ENCODE results near the gene RHCG. TPM values are rescaled to one million over a fixed set of nuclear protein-coding genes. Genes with fewer than 3 reads are reported as not detected.
"Not testable (repeated sequence)": the region's sequence is repeated elsewhere in the genome, so short reads cannot be mapped to it uniquely, and the experiment has no call there.

RHCG gene
- total RNA-seq, 2 donors from 2014 or later = 0.91 to 1.0 TPM

DNA sequence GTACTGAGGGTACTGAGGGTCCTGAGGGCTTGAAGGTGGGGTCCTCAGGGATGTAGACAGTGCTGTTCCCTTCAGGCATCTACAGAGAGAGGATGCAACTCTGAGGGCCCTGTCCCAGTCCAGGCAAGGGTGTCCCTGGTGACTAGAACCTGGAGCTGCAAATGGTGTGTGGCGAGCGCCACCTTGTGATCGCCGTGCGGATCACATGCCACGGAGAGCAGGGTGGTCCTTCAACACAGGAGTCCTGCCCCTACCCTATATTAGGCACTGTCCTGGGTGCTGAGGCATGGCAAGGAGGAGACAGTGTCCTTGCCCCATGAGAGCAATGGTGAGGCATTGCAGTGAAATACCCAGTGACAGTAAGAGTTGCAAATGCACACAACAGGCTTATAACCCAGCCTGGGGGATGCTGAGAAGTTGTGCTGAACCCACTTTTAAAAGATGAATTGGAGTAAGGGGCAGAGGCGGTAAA lies 23.6 kb downstream of the RHCG start:
- Histone ChIP-seq H3K4me3 (no peak overlapping the region), H3K9me3 (no peaks in the 10 kb centered on the region), H3K27ac (no peak overlapping the region), H3K4me1 (replicated peaks) (no peaks in the 10 kb centered on the region), H3K27me3 (replicated peaks; ENCODE audit: insufficient read depth) (peaks cover 15% of the 10 kb centered on the region), H3K36me3 (no peaks in the 10 kb centered on the region)
- TF ChIP-seq CTCF (IDR thresholded peaks at IDR 0.05) = peak in 3 of 4 experiments; percentile 25 to 49 (median 34)
- no peak for TF ChIP-seq POLR2AphosphoS5 (IDR thresholded peaks at IDR 0.05)
- TF ChIP-seq POLR2A (IDR thresholded peaks at IDR 0.05) = no peak
- no peak for DNase-seq (ENCODE audit: low spot score)
- intact Hi-C loops (cut with DNase I) = no loop called here
- 9% methylated on average over 7 of the region's 7 CpGs for WGBS

GRCh38 chr15:89469426-89470096 lies 26.8 kb downstream of the RHCG start:
- WGBS = 55% methylated on average over 15 of the region's 15 CpGs
- intact Hi-C loops (cut with DNase I) = no loop called here
- DNase-seq (ENCODE audit: low spot score) = no peak

GRCh38 chr15:89468813-89469212 lies 27.6 kb downstream of the RHCG start:
- H3K36me3 ChIP-seq; H3K9me3 ChIP-seq; H3K4me3 ChIP-seq; H3K27ac ChIP-seq; DNase-seq (ENCODE audit: low spot score); intact Hi-C loops (cut with DNase I); H3K4me1 ChIP-seq (replicated peaks): not testable (repeated sequence)
- WGBS = 6% methylated on average over 1 of the region's 1 CpG
- peaks cover 15% of the 10 kb centered on the region for H3K27me3 ChIP-seq (replicated peaks; ENCODE audit: insufficient read depth)

More at GRCh38 chr15:89469426-89470096, 26.8 kb downstream of the RHCG start:
- no peaks in the 10 kb centered on the region for H3K4me1 ChIP-seq (replicated peaks)
- no peak for TF ChIP-seq POLR2A (IDR thresholded peaks at IDR 0.05)
- no peak for TF ChIP-seq POLR2AphosphoS5 (IDR thresholded peaks at IDR 0.05)
- H3K9me3 ChIP-seq = no peaks in the 10 kb centered on the region
- no peaks in the 10 kb centered on the region for H3K36me3 ChIP-seq
- H3K27me3 ChIP-seq (replicated peaks; ENCODE audit: insufficient read depth) = peaks cover 15% of the 10 kb centered on the region
- no peak overlapping the region for H3K27ac ChIP-seq
- no peak overlapping the region for H3K4me3 ChIP-seq

- WGBS = 87% methylated on average over 8 of the region's 8 CpGs
Observed at GRCh38 chr15:89463113-89463512, 33.3 kb downstream of the RHCG start.

GRCh38 chr15:89462198-89462912 lies 34.0 kb downstream of the RHCG start:
- TF ChIP-seq POLR2AphosphoS5 (IDR thresholded peaks at IDR 0.05) (no peak), POLR2A (IDR thresholded peaks at IDR 0.05) (no peak)
- DNase-seq (ENCODE audit: low spot score) = no peak
- Histone ChIP-seq H3K4me3 (no peak overlapping the region), H3K27ac (no peak overlapping the region), H3K27me3 (replicated peaks; ENCODE audit: insufficient read depth) (no peaks in the 10 kb centered on the region), H3K9me3 (no peaks in the 10 kb centered on the region), H3K4me1 (replicated peaks) (no peaks in the 10 kb centered on the region), H3K36me3 (no peaks in the 10 kb centered on the region)
- intact Hi-C loops (cut with DNase I) = no loop called here
- WGBS = 79% methylated on average over 9 of the region's 9 CpGs

More at GRCh38 chr15:89463113-89463512, 33.3 kb downstream of the RHCG start:
- intact Hi-C loops (cut with DNase I) = no loop called here
- H3K36me3 ChIP-seq = no peaks in the 10 kb centered on the region
- H3K4me1 ChIP-seq (replicated peaks) = no peaks in the 10 kb centered on the region
- DNase-seq (ENCODE audit: low spot score) = no peak
- no peak overlapping the region for H3K27ac ChIP-seq
- no peak overlapping the region for H3K4me3 ChIP-seq
- no peaks in the 10 kb centered on the region for H3K27me3 ChIP-seq (replicated peaks; ENCODE audit: insufficient read depth)
- TF ChIP-seq CTCF (IDR thresholded peaks at IDR 0.05) (no peak), POLR2A (IDR thresholded peaks at IDR 0.05) (no peak), POLR2AphosphoS5 (IDR thresholded peaks at IDR 0.05) (no peak)
- H3K9me3 ChIP-seq = no peaks in the 10 kb centered on the region

GRCh38 chr15:89461386-89461785 lies 35.0 kb downstream of the RHCG start:
- 86% methylated on average over 4 of the region's 4 CpGs for WGBS
- Histone ChIP-seq H3K27me3 (replicated peaks; ENCODE audit: insufficient read depth) (no peaks in the 10 kb centered on the region), H3K27ac (no peak overlapping the region), H3K36me3 (no peaks in the 10 kb centered on the region), H3K4me1 (replicated peaks) (no peaks in the 10 kb centered on the region), H3K4me3 (no peak overlapping the region), H3K9me3 (no peaks in the 10 kb centered on the region)
- no peak for DNase-seq (ENCODE audit: low spot score)
- TF ChIP-seq POLR2A (IDR thresholded peaks at IDR 0.05) = no peak
- TF ChIP-seq POLR2AphosphoS5 (IDR thresholded peaks at IDR 0.05) = no peak
- TF ChIP-seq CTCF (IDR thresholded peaks at IDR 0.05) = no peak
- intact Hi-C loops (cut with DNase I) = no loop called here
